ENCODE data around the gene CDK11A. TPM values are rescaled to one million over a fixed set of nuclear protein-coding genes. Genes with fewer than 3 reads are reported as not detected.
A peak's percentile ranks its signal among the peaks of the same experiment; 100 is the strongest.
"Not testable (repeated sequence)": the region's sequence is repeated elsewhere in the genome, so short reads cannot be mapped to it uniquely, and the experiment has no call there.

CDK11A gene
- total RNA-seq (100 to 1,000 TPM; 206 to 217 TPM), total RNA-seq (1.7 to 11.8 (median 5.4) reads per million in 172 experiments)
- polyA plus RNA-seq (2013, experiment 1 of 2): 61.2 TPM
- 106 TPM for polyA plus RNA-seq (2013, experiment 2 of 2)

GRCh38 chr1:1724035-1724864, at the start of gene CDK11A:
Gene CDK11A (minus strand): TSS chr1:1724357. CDS start chr1:1722818, 1,539 bp downstream.
- H3K9me3 Mint-ChIP-seq; H3K27me3 ChIP-seq (ENCODE audit: control insufficient read depth in 1 of 2, insufficient read depth in 2 of 2, low read length in 2 of 2); H3K27me3 Mint-ChIP-seq; H3K9me3 ChIP-seq (ENCODE audit: control insufficient read depth in 1 of 2, insufficient read depth in 1 of 2, low read length in 2 of 2): not testable (repeated sequence)
- Histone ChIP-seq H3K4me1 (ENCODE audit: insufficient read depth, low read length) (peaks cover 24% of the 10 kb centered on the region), H3K36me3 (ENCODE audit: insufficient read depth, low read length) (peaks cover 22% of the 10 kb centered on the region), H3K4me3 (ENCODE audit: low read length) (peak within 1 kb of the TSS; percentile 71), H3K27ac (ENCODE audit: low read depth in 1 of 2, low read length in 2 of 2) (peak within 1 kb of the TSS; percentile 75 to 93)
- H3K4me1 Mint-ChIP-seq (ENCODE audit: low read depth): peaks cover 22% of the 10 kb centered on the region
- peaks cover 32% of the 10 kb centered on the region for H3K36me3 Mint-ChIP-seq (ENCODE audit: low read depth)
- H3K4me3 Mint-ChIP-seq: peak within 1 kb of the TSS; percentile 92
- ATAC-seq (ENCODE audit: poor library complexity) (peak; percentile 93), DNase-seq (peak; percentile 81 to 100 (median 97))
- peak within 1 kb of the TSS; percentile 96 for H3K27ac Mint-ChIP-seq
- CTCF ChIA-PET: interaction anchor here (0.6 to 1.0 kb wide), 2 partner anchors 9 to 185 kb away, joined by 3 to 4 read pairs; no protein-coding TSS in a partner anchor
- intact Hi-C loops (cut with DNase I, micrococcal nuclease): loop anchor here in 1 of 2 experiments (5.0 kb wide), 1 partner anchor 152 kb away; the partner anchor contains the start of gene SSU72
- POLR2A ChIA-PET: interaction anchor here (1.0 to 1.3 kb wide), 5 partner anchors 56 to 325 kb away, joined by 3 to 8 read pairs (median 5); partner anchors contain the start of genes CCNL2 and MIB2

DNA sequence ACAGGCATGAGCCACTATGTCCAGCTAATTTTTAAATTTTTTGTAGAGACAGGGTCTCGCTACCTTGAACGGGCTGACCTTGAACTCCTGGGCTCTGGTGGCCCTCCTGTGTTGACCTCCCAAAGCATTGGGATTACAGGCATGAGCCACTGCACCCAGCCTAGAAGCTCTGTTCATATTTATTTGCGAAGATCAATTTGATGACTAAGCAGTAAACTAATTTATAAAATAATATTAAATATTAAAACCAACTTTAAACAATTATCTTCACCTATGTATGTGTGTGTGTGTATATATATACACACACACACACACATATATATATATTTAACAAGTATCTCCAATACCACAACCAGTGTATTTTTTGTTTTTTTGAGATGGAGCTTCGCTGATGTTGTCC, 49.7 kb upstream of the CDK11A start:
- CTCF ChIA-PET: no interaction called here
- ATAC-seq (ENCODE audit: poor library complexity) (no peak), DNase-seq (no peak)
- H3K4me1 Mint-ChIP-seq (ENCODE audit: low read depth): peaks cover 25% of the 10 kb centered on the region
- no peak for TF ChIP-seq CTCF (IDR thresholded peaks at IDR 0.05)
- POLR2A ChIA-PET: no interaction called here
- no peak overlapping the region for H3K27ac Mint-ChIP-seq
- peaks cover 37% of the 10 kb centered on the region for H3K36me3 Mint-ChIP-seq (ENCODE audit: low read depth)
- Histone ChIP-seq H3K27ac (ENCODE audit: low read depth in 1 of 2, low read length in 2 of 2) (no peak overlapping the region), H3K9me3 (ENCODE audit: control insufficient read depth in 1 of 2, insufficient read depth in 1 of 2, low read length in 2 of 2) (no peaks in the 10 kb centered on the region), H3K27me3 (ENCODE audit: control insufficient read depth in 1 of 2, insufficient read depth in 2 of 2, low read length in 2 of 2) (no peaks in the 10 kb centered on the region), H3K4me3 (ENCODE audit: low read length) (no peak overlapping the region), H3K36me3 (ENCODE audit: insufficient read depth, low read length) (peaks cover 4% of the 10 kb centered on the region), H3K4me1 (ENCODE audit: insufficient read depth, low read length) (peaks cover 30% of the 10 kb centered on the region)
- intact Hi-C loops (cut with DNase I, micrococcal nuclease): no loop called here
- H3K4me3 Mint-ChIP-seq: no peak overlapping the region
- H3K27me3 Mint-ChIP-seq: no peaks in the 10 kb centered on the region
- peaks cover 3% of the 10 kb centered on the region for H3K9me3 Mint-ChIP-seq

DNA sequence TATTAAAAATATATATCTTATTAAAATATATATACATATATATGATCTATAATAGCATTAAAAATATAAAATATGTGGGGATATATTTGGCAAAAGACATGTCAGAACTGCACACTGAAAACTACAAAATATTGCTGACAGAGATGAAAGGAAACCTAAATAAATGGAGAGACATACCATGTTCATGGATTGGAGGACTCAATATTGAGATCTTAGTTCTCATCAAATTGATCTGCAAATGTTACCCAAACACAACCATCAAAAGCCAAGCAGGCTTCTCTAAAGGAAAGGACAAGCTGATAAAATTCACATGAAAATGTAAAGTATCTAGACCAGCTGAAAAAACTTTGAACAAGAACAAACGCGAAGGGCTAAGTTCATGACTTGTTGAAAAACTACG, 46.9 kb upstream of the CDK11A start:
- Histone ChIP-seq H3K9me3 (ENCODE audit: control insufficient read depth in 1 of 2, insufficient read depth in 1 of 2, low read length in 2 of 2) (no peaks in the 10 kb centered on the region), H3K27ac (ENCODE audit: low read depth in 1 of 2, low read length in 2 of 2) (no peak overlapping the region), H3K4me1 (ENCODE audit: insufficient read depth, low read length) (peaks cover 13% of the 10 kb centered on the region), H3K36me3 (ENCODE audit: insufficient read depth, low read length) (peaks cover 19% of the 10 kb centered on the region), H3K27me3 (ENCODE audit: control insufficient read depth in 1 of 2, insufficient read depth in 2 of 2, low read length in 2 of 2) (no peaks in the 10 kb centered on the region), H3K4me3 (ENCODE audit: low read length) (no peak overlapping the region)
- peaks cover 16% of the 10 kb centered on the region for H3K4me1 Mint-ChIP-seq (ENCODE audit: low read depth)
- CTCF ChIA-PET: no interaction called here
- peak overlapping the region; percentile 39 for H3K4me3 Mint-ChIP-seq
- POLR2A ChIA-PET: no interaction called here
- H3K36me3 Mint-ChIP-seq (ENCODE audit: low read depth): peaks cover 46% of the 10 kb centered on the region
- H3K9me3 Mint-ChIP-seq: peaks cover 3% of the 10 kb centered on the region
- ATAC-seq (ENCODE audit: poor library complexity) (no peak), DNase-seq (no peak)
- intact Hi-C loops (cut with DNase I, micrococcal nuclease): no loop called here
- TF ChIP-seq CTCF (IDR thresholded peaks at IDR 0.05): no peak
- H3K27me3 Mint-ChIP-seq: no peaks in the 10 kb centered on the region
- H3K27ac Mint-ChIP-seq: no peak overlapping the region
